CD14-positive monocyte (primary cell): ENCODE measurements around the gene CADM1. TPM values are rescaled to one million over a fixed set of nuclear protein-coding genes. Genes with fewer than 3 reads are reported as not detected.

Experiments used
- DNase-seq, 3 donors: peaks; one replicate each; pipeline ENCODE4 v3.0.0-alpha.2; 2011 to 2022
- H2AFZ ChIP-seq: 2 replicates; pipeline ENCODE4 v1.6.0; 2012; ENCODE audit warnings: mild to moderate bottlenecking, low read depth, low read length, inconsistent platforms; ENCODE audit not compliant: insufficient read depth, poor library complexity, severe bottlenecking
- H3K27ac ChIP-seq, 2 donors: 1 replicate in 1 of 2; 2 replicates in 1 of 2; pipeline ENCODE4 v1.5.1; 2012 to 2013; ENCODE audit warnings: low read length in 2 of 2, control low read depth in 1 of 2, inconsistent platforms in 1 of 2, low read depth in 1 of 2, mild to moderate bottlenecking in 1 of 2
- H3K27me3 ChIP-seq, 2 donors: one replicate each; pipeline versions ENCODE4 v1.6.0 to v1.6.1; 2011 to 2013; ENCODE audit warnings: low read length in 2 of 2; ENCODE audit not compliant: control insufficient read depth in 2 of 2, insufficient read depth in 2 of 2
- H3K36me3 ChIP-seq, 2 donors: replicated peaks in 1 of 2; 1 replicate in 1 of 2; 2 replicates in 1 of 2; pipeline versions ENCODE4 v1.5.1 to v1.6.1; 2012 to 2013; ENCODE audit warnings: low read length in 2 of 2, control low read depth in 1 of 2, inconsistent platforms in 1 of 2, mild to moderate bottlenecking in 1 of 2; ENCODE audit not compliant: insufficient read depth in 2 of 2, control insufficient read depth in 1 of 2
- H3K4me1 ChIP-seq, 2 donors: 1 replicate in 1 of 2; 2 replicates in 1 of 2; pipeline versions ENCODE4 v1.5.1 to v1.6.1; 2012 to 2013; ENCODE audit warnings: low read length in 2 of 2, control low read depth in 1 of 2, inconsistent platforms in 1 of 2, mild to moderate bottlenecking in 1 of 2, moderate library complexity in 1 of 2; ENCODE audit not compliant: insufficient read depth in 2 of 2, control insufficient read depth in 1 of 2
- H3K4me2 ChIP-seq: replicated peaks from 2 replicates; pipeline ENCODE3; 2012; ENCODE audit warnings: low read length, moderate library complexity, mild to moderate bottlenecking; ENCODE audit not compliant: poor library complexity, severe bottlenecking; ENCODE audit errors: extremely low read depth
- H3K4me3 ChIP-seq, 3 experiments: fragments of 200-600 bp in 1 of 3; sonication (generic) in 1 of 3; replicated peaks in 1 of 3; 1 replicate in 2 of 3; 2 replicates in 1 of 3; pipeline ENCODE4 v1.5.1; 2011 to 2013; ENCODE audit warnings: low read length in 3 of 3, mild to moderate bottlenecking in 3 of 3, control low read depth in 2 of 3, low read depth in 2 of 3, inconsistent platforms in 1 of 3, moderate library complexity in 1 of 3
- H3K79me2 ChIP-seq: 2 replicates; pipeline ENCODE4 v1.6.0; 2012; ENCODE audit warnings: mild to moderate bottlenecking, control low read depth, inconsistent platforms, low read length, moderate library complexity; ENCODE audit not compliant: insufficient read depth
- H3K9ac ChIP-seq: 2 replicates; pipeline ENCODE4 v1.6.0; 2017; ENCODE audit warnings: low read length, mild to moderate bottlenecking; ENCODE audit not compliant: insufficient read depth, poor library complexity, severe bottlenecking
- H3K9me3 ChIP-seq, 2 donors: replicated peaks in 1 of 2; 1 replicate in 1 of 2; 2 replicates in 1 of 2; pipeline versions ENCODE4 v1.5.1 to v1.6.1; 2012 to 2013; ENCODE audit warnings: low read length in 2 of 2, control low read depth in 1 of 2; ENCODE audit not compliant: control insufficient read depth in 1 of 2, insufficient read depth in 1 of 2
- H4K20me1 ChIP-seq: 2 replicates; pipeline ENCODE4 v1.6.0; 2012; ENCODE audit warnings: mild to moderate bottlenecking, low read length, control low read depth, moderate library complexity; ENCODE audit not compliant: insufficient read depth
- H3K27ac Mint-ChIP-seq, 7 donors: one replicate each; pipeline ENCODE4 v1.8.0; 2020; ENCODE audit warnings: mild to moderate bottlenecking in 7 of 7, mixed read lengths in 7 of 7, moderate library complexity in 6 of 7, inconsistent platforms in 2 of 7
- H3K27me3 Mint-ChIP-seq, 3 donors: one replicate each; pipeline ENCODE4 v1.8.0; 2021 to 2022; ENCODE audit warnings: low read depth in 3 of 3, mild to moderate bottlenecking in 3 of 3, mixed read lengths in 3 of 3, moderate library complexity in 3 of 3, inconsistent platforms in 1 of 3
- H3K36me3 Mint-ChIP-seq, 2 donors: one replicate each; pipeline ENCODE4 v1.8.0; 2020; ENCODE audit warnings: mixed read lengths in 2 of 2, inconsistent platforms in 1 of 2, mild to moderate bottlenecking in 1 of 2
- H3K4me1 Mint-ChIP-seq: one replicate; pipeline ENCODE4 v1.8.0; 2020; ENCODE audit warnings: mild to moderate bottlenecking, mixed read lengths
- H3K4me3 Mint-ChIP-seq, 2 donors: one replicate each; pipeline ENCODE4 v1.8.0; 2020; ENCODE audit warnings: mild to moderate bottlenecking in 2 of 2, mixed read lengths in 2 of 2, moderate library complexity in 1 of 2
- H3K9me3 Mint-ChIP-seq, 7 donors: one replicate each; pipeline ENCODE4 v1.8.0; 2020 to 2022; ENCODE audit warnings: mixed read lengths in 7 of 7, mild to moderate bottlenecking in 6 of 7, moderate library complexity in 6 of 7, inconsistent platforms in 2 of 7
- CTCF ChIP-seq: fragments of 200-600 bp; IDR thresholded peaks from one replicate; pipeline ENCODE4 v1.8.0; 2022; ENCODE audit warnings: antibody characterized with exemption, mild to moderate bottlenecking
- WGBS: methylation state at CpG from one replicate; pipeline ENCODE4 v1.1.5; 2013; ENCODE audit warnings: missing lambda C conversion rate; ENCODE audit not compliant: insufficient coverage; 5-methylcytosine and 5-hydroxymethylcytosine counted together
- intact Hi-C, 2 donors: fragments of 100-400 bp; cut with micrococcal nuclease; formaldehyde crosslinking; loops; one replicate each; pipeline versions ENCODE4 v1.15.0 to v1.15.1; 2023
- polyA plus RNA-seq, 3 donors: library from polyadenylated mRNA; depleted of rRNA in 1 of 3; unstranded in 2 of 3; stranded (reverse) in 1 of 3; fragments of 300-500 nt in 2 of 3; fragments of >200 nt in 1 of 3; fragmentation: Illumina TruSeq in 2 of 3; gene quantifications; 1 replicate in 2 of 3; 2 replicates in 1 of 3; pipeline ENCODE4 v1.2.3, GENCODE V29; 2012 to 2021

The CADM1 gene
- polyA plus RNA-seq, 3 donors: not detected

- Histone ChIP-seq H3K9ac (no peak overlapping the region), H3K27ac (no peak overlapping the region), H3K79me2 (no peaks in the 10 kb centered on the region), H3K36me3 (no peaks in the 10 kb centered on the region), H3K4me1 (no peaks in the 10 kb centered on the region), H3K4me2 (no peak overlapping the region), H2AFZ (no peak overlapping the region), H3K9me3 (peaks cover 0 to 5% of the 10 kb centered on the region in 2 donors), H3K27me3 (no peaks in the 10 kb centered on the region), H3K4me3 (no peak overlapping the region), H4K20me1 (no peaks in the 10 kb centered on the region)
- no peaks in the 10 kb centered on the region for H3K4me1 Mint-ChIP-seq
- TF ChIP-seq CTCF: no peak
- 74% methylated on average over 7 of the region's 8 CpGs for WGBS
- intact Hi-C loops: no loop called here
- peaks cover 0 to 1% (median 0%) of the 10 kb centered on the region in 3 donors for H3K27me3 Mint-ChIP-seq
- peaks cover 0 to 9% (median 3%) of the 10 kb centered on the region in 7 donors for H3K9me3 Mint-ChIP-seq
- H3K36me3 Mint-ChIP-seq: no peaks in the 10 kb centered on the region
- DNase-seq: no peak
- H3K4me3 Mint-ChIP-seq: no peak overlapping the region
- H3K27ac Mint-ChIP-seq: no peak overlapping the region
Observed at GRCh38 chr11:115155320-115155719, 348.9 kb downstream of the CADM1 start.

- no peak for TF ChIP-seq CTCF
- no peak overlapping the region for H3K4me3 Mint-ChIP-seq
- no peaks in the 10 kb centered on the region for H3K79me2 ChIP-seq
- H4K20me1 ChIP-seq: no peaks in the 10 kb centered on the region
- peaks cover 0 to 5% of the 10 kb centered on the region in 2 donors for H3K9me3 ChIP-seq
- no peaks in the 10 kb centered on the region for H3K4me1 ChIP-seq
- peaks cover 0 to 7% (median 3%) of the 10 kb centered on the region in 7 donors for H3K9me3 Mint-ChIP-seq
- H3K4me1 Mint-ChIP-seq: no peaks in the 10 kb centered on the region
- no peak overlapping the region for H3K4me3 ChIP-seq
- no peak overlapping the region for H2AFZ ChIP-seq
- intact Hi-C loops: no loop called here
- no peak overlapping the region for H3K27ac Mint-ChIP-seq
- DNase-seq: no peak
- no peaks in the 10 kb centered on the region for H3K36me3 ChIP-seq
- H3K4me2 ChIP-seq: no peak overlapping the region
- WGBS: 89% methylated on average over 6 of the region's 9 CpGs
- no peaks in the 10 kb centered on the region for H3K27me3 ChIP-seq
- peaks cover 0 to 1% (median 0%) of the 10 kb centered on the region in 3 donors for H3K27me3 Mint-ChIP-seq
- no peak overlapping the region for H3K9ac ChIP-seq
- no peaks in the 10 kb centered on the region for H3K36me3 Mint-ChIP-seq
- no peak overlapping the region for H3K27ac ChIP-seq
Observed at GRCh38 chr11:115154355-115154736, 349.9 kb downstream of the CADM1 start.
